Fibroblast of gingiva (primary cell): ENCODE results near the gene CTTNBP2.
A peak's percentile ranks its signal among the peaks of the same experiment; 100 is the strongest.

ENCODE experiments used
- DNase-seq: peaks from one replicate; pipeline ENCODE4 v3.0.0-alpha.2; 2011; ENCODE audit warnings: low read depth

The CTTNBP2 gene

GRCh38 chr7:117782761-117783160 is 90.5 kb downstream of the CTTNBP2 start:
- no peak for DNase-seq

- DNase-seq: no peak
Measured at GRCh38 chr7:117781707-117782106, 91.5 kb downstream of the CTTNBP2 start.

GRCh38 chr7:117780832-117781231 is 92.4 kb downstream of the CTTNBP2 start:
- DNase-seq: no peak

GRCh38 chr7:117777335-117778142 is 95.7 kb downstream of the CTTNBP2 start:
- no peak for DNase-seq

GRCh38 chr7:117776224-117776623 is 97.0 kb downstream of the CTTNBP2 start:
- no peak for DNase-seq

- no peak for DNase-seq
Measured at GRCh38 chr7:117775801-117776200, 97.4 kb downstream of the CTTNBP2 start.

- no peak for DNase-seq
Measured at GRCh38 chr7:117774943-117775342, 98.3 kb downstream of the CTTNBP2 start.

- DNase-seq: no peak
Measured at GRCh38 chr7:117772421-117772820, 100.8 kb downstream of the CTTNBP2 start.

- DNase-seq: no peak
Measured at GRCh38 chr7:117771756-117772155, 101.5 kb downstream of the CTTNBP2 start.

- no peak for DNase-seq
Measured at GRCh38 chr7:117769085-117769484, 104.2 kb downstream of the CTTNBP2 start.

- DNase-seq: no peak
Measured at GRCh38 chr7:117767951-117768350, 105.3 kb downstream of the CTTNBP2 start.

GRCh38 chr7:117766913-117767312 is 106.3 kb downstream of the CTTNBP2 start:
- DNase-seq: no peak

- DNase-seq: no peak
Measured at GRCh38 chr7:117764031-117764430, 109.2 kb downstream of the CTTNBP2 start.

- DNase-seq: no peak
Measured at GRCh38 chr7:117762055-117762454, 111.2 kb downstream of the CTTNBP2 start.

GRCh38 chr7:117759950-117760640 is 113.1 kb downstream of the CTTNBP2 start:
- peak; percentile 13 for DNase-seq

GRCh38 chr7:117757440-117757839 is 115.8 kb downstream of the CTTNBP2 start:
- DNase-seq: no peak

GRCh38 chr7:117756586-117757085 is 116.6 kb downstream of the CTTNBP2 start:
- no peak for DNase-seq

- no peak for DNase-seq
Measured at GRCh38 chr7:117755136-117755535, 118.1 kb downstream of the CTTNBP2 start.

- no peak for DNase-seq
Measured at GRCh38 chr7:117751775-117752174, 121.5 kb downstream of the CTTNBP2 start.

GRCh38 chr7:117750612-117751563 is 122.4 kb downstream of the CTTNBP2 start:
- DNase-seq: peak; percentile 35

GRCh38 chr7:117741962-117742361 is 131.3 kb downstream of the CTTNBP2 start:
- DNase-seq: peak; percentile 24

GRCh38 chr7:117739085-117739484 is 134.2 kb downstream of the CTTNBP2 start:
- DNase-seq: no peak
